A172 (cell line): ENCODE results near the gene TMEM9B. TPM values are rescaled to one million over a fixed set of nuclear protein-coding genes. Genes with fewer than 3 reads are reported as not detected.

Experiments used
- DNase-seq: peaks from one replicate; pipeline ENCODE4 v3.0.0-alpha.2; 2015; ENCODE audit warnings: low spot score
- total RNA-seq: library from RNA; depleted of rRNA; stranded (reverse); fragments of >200 nt; shearing (Covaris generic); gene quantifications from 2 replicates; pipeline ENCODE4 v1.2.3, GENCODE V29; 2014

TMEM9B gene
- total RNA-seq, 1 experiment from 2014 or later: 66.5 TPM

DNA sequence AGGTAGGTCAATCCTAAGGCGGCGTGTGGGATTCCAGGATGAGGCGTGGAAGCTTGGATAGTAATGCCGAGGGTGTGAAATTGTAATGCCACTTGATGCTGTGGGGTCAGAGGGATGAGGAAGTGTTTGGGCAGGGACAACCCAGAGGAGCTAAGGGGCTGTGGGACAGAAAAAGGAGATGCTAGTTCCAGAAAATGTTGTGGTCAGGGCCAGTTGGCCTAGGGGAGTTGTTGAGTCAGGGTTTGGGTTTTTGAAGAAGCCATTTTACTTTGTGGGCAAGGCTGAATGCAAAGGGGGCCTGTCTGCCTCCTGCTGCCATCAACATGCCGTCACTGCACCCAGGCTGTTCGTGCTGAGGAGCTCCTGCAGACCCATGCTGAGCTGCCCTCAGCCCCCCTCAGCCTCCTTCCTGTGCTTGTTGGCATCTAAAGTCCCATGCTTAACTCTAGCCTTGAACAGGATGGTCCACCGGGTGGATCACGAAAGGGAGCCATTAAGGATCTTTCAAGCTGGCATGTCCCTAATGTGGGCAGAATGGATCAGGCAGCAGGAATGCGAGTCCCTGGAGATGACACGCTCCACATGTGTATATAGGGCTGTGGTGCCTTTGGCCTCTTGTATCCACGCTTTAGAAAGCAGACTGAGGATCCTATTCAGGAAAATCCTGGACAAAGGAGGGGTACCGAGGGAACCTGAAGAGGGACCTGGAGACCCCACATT lies 33.6 kb downstream of the TMEM9B start:
- no peak for DNase-seq

DNA sequence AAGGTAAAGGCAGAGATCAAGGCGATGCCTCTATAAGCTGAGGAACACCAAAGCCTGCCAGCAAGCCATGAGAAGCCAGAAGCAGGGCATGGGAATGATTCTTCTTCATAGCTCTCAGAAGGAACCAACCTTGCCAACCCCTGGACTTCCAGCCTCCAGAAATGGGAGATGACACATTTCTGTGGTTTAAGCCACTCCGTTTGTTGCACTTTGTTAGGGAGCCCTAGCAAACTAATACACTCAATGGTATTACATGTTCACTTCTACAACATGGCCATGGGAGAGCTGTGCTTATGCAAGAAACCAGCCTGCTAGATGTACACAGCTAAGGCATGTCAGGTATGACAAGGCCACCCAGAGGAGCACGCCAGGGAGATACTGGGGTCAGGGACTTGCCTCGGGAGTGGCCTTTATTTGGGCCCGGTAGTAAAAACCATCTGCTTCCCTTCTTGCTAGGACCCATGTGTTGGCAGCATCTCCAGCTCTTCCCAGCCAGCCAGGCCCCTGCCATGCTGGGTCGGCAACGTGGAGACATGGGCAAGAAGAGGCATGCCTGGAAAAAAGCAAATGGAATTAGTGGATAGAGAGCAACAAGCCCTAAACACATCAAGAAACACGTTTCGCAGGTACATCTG lies 35.1 kb downstream of the TMEM9B start:
- DNase-seq: no peak

DNA sequence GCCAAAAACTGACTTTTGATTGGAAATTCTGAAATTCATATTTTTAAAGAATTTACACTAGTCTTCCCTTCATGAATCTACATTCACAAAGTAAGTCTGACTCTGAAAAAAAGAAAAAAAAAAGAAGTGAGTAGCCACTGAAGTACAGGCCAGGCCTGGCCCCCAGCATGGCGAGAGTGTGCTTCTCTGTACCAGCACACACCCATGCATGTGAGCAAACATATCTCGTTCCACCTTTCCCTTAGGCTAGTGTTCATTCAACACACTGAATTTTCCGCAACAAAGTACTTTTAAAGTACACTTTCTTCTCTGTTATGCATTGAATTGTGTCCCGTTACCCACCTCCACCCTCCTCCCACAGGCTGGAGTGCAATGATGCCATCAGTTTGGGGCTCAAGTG lies 36.0 kb downstream of the TMEM9B start:
- no peak for DNase-seq

DNA sequence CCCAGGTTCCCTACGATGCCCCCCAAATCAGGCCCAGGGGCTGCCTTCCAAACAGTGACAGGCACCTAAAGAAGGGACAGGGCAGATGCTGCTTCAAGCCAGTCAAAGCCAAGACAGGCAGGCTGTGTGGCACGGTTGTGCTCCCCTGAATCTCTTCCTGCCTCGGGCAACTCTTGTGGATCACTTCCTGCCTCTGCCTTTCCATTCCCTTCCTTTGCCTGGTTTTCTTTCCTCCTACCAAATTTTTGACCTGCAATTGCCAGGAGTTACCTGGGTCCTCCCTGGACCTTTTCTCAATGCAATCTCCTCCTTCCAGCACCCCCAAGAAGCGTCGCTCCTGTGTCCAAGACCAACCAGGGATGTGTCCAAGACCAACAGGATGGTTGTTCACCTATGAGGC lies 37.0 kb downstream of the TMEM9B start:
- no peak for DNase-seq

DNA sequence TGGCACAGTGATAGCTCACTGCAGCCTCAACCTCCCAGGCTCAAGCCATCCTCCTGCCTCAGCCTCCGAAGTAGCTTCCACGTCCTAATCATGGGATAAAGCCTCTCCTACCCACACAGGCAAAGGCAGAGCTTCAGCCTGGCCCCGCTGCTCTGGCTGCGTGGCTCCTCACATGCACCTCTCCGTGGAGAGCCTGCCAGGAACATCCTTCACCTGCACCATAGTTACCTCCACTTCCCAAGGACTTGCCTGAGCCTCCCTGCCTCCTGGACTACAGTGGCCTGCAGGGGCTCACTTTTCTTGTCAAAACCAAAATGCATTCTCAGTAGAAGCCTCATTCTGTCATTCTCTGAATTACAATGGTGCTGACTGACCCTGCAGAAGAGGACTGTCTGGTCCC lies 38.0 kb downstream of the TMEM9B start:
- no peak for DNase-seq

DNA sequence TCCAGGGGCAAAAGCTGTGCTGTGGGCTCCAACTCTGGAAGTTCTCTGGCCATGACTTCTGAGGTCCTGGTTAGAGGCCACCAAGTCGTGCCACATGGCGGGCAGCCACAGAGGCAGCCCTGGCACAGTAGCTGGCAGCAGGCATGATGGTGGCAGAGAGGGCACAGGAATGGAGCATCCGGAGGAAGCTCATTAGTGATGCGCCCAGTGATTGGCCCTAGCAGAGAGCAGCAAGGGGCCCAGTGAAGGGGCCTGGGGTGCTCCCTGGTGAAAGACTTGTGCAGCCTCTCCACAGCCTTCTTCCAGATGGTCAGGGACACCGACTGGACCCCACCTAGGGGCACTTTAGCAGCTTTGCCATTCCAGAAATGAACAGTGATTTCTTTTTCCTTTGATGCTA lies 38.5 kb downstream of the TMEM9B start:
- no peak for DNase-seq

DNA sequence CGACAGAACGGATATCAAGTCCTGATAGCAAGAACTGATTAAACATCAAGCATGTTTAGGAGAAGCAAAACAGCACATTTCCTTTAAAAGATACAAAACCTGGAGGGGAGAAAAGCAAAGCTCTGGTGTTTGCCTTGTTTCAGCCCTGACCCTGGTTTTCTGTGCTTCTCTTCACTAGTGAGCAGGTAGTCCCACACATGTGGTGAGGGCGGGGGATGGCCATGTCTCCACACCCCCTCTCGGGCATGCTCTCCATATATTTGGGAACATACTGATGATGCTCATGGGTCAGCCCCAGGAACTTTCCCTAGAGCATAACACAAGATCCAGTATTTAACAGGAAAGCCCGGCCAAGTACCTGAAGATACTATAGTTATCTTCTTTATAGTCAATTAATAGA lies 41.6 kb downstream of the TMEM9B start:
- no peak for DNase-seq

DNA sequence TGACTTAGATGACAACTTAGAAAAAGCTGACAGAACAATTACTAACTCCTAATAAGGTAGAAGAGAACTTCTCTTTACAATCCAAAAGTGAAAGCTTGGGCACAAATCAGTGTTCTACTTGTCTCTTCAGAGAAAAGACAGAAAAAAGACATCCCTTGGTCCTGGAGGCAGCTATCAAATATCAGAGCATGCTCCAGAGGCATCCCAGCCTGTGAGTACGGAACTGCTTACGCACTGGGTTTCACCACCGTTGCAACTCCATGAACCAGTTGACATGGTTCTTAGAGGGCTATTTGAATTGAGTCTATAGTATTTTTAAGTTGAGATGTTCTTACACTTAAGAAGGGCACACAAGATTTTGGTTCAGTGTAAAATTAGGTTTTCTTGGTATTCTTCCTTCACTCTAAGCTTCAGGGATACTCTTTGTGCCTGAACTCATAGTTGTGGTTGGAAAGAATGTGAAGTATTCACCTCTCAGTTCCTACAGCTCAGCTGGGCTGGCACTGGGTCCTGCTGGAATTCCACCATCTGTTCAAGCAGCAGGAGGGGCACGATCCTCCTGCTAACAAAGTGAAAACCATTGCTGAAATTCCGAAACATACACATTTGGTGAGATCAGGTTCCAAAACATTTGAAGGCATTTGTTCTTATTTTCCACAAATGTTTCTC lies 47.0 kb downstream of the TMEM9B start:
- peak; percentile 92 for DNase-seq

DNA sequence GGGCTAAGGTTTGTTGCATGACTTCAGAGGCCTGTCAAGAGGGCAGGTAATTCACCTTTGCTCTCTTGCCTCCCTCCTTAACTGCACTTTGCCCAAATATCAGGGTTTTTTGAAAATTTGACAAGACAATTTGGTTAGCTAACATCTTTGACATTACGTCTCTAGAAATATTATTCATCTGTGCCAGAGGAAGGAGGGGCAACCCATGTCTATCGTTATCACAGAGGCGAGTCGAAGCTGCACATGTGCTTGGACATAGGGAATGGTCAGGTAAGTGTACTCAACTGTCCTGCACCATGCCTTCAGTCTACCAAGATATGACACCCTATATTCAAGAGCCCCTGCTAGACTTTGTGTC lies 49.6 kb downstream of the TMEM9B start:
- DNase-seq: no peak

DNA sequence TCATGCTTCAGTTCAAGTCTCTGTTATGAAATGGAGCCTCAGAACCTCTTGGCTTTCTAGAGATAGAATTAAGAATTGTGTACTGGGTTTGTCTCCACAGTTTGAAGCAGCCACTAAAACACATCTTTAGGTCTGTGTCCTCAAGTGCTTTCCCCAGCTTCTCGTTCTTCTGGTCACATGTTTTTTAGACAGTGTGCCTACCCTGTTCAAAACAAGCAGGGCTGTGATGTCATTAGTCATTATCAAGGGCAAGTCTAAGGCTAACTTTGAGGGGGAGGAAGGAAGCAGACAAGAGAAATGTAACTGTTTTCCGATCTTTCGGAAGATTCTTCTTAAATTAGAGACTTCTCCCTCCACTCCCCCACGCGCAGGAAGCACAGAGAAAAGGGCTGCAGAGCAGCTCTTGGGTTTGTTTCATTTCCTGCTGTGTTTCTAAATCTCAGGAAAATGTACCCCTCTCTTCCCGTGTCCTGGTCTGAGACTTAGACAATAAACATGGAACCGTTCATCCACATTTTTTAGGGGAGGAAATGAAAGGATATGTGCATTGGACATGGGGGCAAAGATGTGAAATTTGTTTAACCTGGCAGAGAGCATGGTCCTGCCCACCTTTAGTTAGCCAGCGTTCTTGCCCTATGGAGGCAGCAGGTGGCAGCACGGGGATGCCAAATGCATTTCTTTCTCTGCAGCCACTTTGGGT lies 50.1 kb downstream of the TMEM9B start:
- peak; percentile 56 for DNase-seq

DNA sequence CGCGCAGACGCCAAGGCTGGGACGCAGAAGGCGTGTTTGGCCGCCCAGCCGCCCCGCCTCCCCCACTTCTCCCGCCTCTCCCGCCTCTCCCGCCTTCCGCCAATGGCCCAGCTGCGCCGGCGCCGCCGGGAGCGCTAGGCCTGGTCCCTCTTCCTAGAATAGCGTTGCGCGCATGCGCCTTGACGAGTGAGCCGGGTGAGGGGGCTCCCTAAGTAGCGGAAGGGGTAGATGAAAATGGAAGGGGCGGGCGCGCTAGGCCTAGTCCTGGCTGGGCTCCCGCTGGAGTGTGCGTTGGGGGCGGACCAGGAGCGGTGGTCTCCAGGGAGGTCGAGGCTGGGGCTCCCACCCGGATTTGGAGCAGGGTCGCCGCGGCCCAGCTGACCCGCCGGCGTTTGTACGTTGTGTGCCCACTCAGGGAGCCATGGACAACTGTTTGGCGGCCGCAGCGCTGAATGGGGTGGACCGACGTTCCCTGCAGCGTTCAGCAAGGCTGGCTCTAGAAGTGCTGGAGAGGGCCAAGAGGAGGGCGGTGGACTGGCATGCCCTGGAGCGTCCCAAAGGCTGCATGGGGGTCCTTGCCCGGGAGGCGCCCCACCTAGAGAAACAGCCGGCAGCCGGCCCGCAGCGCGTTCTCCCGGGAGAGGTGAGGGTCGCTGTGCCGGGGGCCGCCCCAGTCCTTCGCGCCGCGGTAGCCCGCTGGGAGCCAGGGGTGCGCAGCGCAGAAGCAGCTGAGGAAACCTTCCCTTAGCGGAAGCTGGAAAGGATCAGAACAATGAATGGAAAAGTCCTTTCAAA lies 53.0 kb downstream of the TMEM9B start, which contains the start of gene AKIP1:
TSS of gene AKIP1 (plus strand) at position 161 of the 795 bp plus-strand sequence. CDS start at position 422, 261 bp downstream.
- peak; percentile 89 for DNase-seq

DNA sequence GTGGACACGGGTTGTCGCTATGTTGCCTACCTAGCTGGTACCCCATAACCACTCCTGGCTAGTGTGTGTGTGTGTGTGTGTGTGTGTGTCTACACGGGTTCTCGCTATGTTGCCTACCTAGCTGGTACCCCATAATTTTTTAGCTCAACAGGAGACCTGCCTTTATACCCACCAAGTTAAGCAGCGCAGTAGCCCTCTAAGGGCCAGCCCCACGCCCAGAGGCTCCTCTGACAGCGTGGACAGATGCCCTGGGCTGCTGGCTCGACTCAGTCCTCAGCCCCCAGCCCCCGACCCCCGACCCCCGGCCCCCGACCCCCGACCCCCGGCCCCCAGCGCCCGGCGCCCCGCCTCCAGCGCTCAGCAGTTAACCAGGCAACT lies 53.6 kb downstream of the TMEM9B start:
- DNase-seq: no peak

DNA sequence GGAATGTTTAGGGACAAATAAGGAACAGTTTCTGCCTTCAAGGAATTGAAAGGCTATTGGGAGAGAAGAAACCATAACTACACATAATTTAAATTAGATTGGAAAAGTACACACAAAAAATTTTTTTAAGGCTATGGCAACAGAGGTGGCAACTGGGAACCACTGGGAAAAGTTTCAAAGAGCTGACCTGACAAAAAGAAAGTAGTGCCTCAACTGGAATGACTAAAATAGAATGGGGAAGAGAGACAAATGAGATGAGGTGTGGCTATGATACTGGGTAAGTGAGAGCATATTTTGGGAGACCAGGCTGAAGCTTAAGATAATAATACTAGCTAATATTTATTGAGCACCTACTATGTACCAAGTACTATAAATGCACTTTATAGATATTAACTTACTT lies 56.1 kb downstream of the TMEM9B start:
- no peak for DNase-seq

DNA sequence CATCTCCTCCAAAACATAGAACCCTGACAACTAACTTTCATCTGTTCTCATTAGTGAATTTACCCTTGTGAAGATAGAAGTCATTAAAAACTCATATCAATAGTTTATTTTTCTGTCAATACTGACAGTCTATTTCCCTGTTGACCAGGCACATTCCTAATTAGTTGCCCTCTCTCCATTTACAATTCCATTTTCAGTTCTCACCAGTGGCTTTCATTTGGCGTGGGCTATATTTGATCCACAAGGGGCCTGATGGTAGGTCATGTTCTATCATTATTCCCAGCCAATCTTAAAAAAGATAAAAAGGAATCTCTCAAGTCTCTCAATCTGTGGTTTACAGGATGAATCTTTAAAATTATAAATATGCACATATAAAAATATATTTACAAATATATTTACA lies 57.1 kb downstream of the TMEM9B start:
- DNase-seq: no peak

DNA sequence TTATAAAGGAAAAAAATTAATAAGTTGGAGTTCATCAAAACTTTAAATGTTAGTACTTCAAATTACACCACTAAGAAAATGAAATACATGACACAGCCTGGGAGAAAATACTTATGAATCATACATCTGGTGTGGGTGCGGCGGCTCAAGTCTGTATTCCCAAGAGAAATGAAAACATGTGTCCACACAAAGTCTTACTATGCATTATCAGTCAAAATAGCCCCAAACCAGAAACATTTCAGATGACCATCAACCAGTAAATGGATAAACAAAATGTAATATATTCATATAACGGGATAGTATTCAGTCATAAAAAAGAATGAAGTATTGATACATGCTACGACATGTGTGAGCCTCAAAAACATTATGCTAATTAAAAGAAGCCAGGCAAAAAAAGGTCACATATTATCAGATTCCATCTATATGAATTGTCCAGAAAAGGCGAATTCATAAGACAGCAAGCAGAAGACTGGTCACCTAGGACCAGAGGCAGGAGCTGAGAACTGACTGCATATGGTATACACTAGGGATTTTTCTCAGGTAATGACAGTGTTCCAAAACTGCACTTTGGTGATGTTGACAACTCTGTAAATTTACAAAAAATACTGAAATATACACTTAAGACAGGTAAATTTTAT lies 58.6 kb downstream of the TMEM9B start:
- peak; percentile 82 for DNase-seq

DNA sequence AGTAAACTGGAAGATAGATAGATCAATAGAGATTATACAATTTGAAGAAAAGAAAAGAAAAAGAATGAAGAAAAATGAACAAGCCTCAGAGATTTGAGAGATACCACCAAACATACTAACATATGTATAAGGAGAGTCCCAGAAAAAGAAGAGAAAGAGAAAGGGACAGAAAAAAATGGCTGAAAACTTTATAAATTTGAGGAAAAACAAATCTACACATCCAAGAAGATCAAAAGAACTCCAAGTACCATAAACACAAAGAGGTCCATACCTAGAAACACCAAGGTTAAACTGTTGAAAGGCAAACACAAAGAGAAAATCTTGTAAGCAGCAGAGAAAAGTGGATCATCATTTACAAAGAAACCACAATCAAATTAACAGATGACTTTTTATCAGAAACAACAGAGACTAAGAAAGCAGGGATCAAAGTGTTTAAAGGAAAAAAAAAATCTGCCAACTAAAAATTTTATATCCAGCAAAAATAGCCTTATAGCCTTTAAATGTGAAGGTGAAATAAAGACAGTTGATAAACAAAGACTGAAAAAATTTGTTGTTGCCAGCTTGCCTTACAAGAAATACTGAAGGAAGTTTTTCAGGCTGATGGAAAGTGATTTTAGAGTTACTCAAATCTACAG lies 65.0 kb downstream of the TMEM9B start:
- no peak for DNase-seq
